ENCODE results near the gene RALGAPA2.

GRCh38 chr20:20482453-20482852 lies 230.0 kb downstream of the RALGAPA2 start:
- TF ChIP-seq, protein P1, sequence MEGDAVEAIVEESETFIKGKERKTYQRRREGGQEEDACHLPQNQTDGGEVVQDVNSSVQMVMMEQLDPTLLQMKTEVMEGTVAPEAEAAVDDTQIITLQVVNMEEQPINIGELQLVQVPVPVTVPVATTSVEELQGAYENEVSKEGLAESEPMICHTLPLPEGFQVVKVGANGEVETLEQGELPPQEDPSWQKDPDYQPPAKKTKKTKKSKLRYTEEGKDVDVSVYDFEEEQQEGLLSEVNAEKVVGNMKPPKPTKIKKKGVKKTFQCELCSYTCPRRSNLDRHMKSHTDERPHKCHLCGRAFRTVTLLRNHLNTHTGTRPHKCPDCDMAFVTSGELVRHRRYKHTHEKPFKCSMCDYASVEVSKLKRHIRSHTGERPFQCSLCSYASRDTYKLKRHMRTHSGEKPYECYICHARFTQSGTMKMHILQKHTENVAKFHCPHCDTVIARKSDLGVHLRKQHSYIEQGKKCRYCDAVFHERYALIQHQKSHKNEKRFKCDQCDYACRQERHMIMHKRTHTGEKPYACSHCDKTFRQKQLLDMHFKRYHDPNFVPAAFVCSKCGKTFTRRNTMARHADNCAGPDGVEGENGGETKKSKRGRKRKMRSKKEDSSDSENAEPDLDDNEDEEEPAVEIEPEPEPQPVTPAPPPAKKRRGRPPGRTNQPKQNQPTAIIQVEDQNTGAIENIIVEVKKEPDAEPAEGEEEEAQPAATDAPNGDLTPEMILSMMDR (IDR thresholded peaks at IDR 0.05), result no peak
- no peak for TF ChIP-seq RAD21 (IDR thresholded peaks at IDR 0.05; ENCODE audit: low read length)
- TF ChIP-seq TEAD4 (IDR thresholded peaks at IDR 0.05; ENCODE audit: borderline replicate concordance, insufficient read depth), result no peak
- no peak for TF ChIP-seq CHD2 (IDR thresholded peaks at IDR 0.05; ENCODE audit: low read length, partially characterized antibody)
- no peak for TF ChIP-seq EP300 (IDR thresholded peaks at IDR 0.05; ENCODE audit: borderline replicate concordance in 1 of 2, low read depth in 1 of 2, low read length in 1 of 2)
- TF ChIP-seq FOXM1 (IDR thresholded peaks at IDR 0.05; ENCODE audit: low read depth), result no peak
- no peak for TF ChIP-seq POLR2AphosphoS5 (IDR thresholded peaks at IDR 0.05; ENCODE audit: low read depth, low read length)
- TF ChIP-seq, protein P2, sequence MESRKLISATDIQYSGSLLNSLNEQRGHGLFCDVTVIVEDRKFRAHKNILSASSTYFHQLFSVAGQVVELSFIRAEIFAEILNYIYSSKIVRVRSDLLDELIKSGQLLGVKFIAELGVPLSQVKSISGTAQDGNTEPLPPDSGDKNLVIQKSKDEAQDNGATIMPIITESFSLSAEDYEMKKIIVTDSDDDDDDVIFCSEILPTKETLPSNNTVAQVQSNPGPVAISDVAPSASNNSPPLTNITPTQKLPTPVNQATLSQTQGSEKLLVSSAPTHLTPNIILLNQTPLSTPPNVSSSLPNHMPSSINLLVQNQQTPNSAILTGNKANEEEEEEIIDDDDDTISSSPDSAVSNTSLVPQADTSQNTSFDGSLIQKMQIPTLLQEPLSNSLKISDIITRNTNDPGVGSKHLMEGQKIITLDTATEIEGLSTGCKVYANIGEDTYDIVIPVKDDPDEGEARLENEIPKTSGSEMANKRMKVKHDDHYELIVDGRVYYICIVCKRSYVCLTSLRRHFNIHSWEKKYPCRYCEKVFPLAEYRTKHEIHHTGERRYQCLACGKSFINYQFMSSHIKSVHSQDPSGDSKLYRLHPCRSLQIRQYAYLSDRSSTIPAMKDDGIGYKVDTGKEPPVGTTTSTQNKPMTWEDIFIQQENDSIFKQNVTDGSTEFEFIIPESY (IDR thresholded peaks at IDR 0.05; ENCODE audit: borderline replicate concordance, low read depth), result no peak
- TF ChIP-seq, protein P3, sequence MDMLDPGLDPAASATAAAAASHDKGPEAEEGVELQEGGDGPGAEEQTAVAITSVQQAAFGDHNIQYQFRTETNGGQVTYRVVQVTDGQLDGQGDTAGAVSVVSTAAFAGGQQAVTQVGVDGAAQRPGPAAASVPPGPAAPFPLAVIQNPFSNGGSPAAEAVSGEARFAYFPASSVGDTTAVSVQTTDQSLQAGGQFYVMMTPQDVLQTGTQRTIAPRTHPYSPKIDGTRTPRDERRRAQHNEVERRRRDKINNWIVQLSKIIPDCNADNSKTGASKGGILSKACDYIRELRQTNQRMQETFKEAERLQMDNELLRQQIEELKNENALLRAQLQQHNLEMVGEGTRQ (IDR thresholded peaks at IDR 0.05; ENCODE audit: borderline replicate concordance, low read depth, low read length), result no peak
- TF ChIP-seq TCF12 (IDR thresholded peaks at IDR 0.05), result no peak
